Adrenal gland (tissue), 5 donors: Measurements from ENCODE around the gene LPP.

Experiments used
- CTCF ChIP-seq, 6 experiments: fragments of 450-650 bp in 4 of 6; fragments of 200-600 bp in 2 of 6; sonication (generic) in 1 of 6; IDR thresholded peaks; 1 replicate in 5 of 6; 2 replicates in 1 of 6; pipeline versions ENCODE4 v1.5.1 to v1.8.0; 2016 to 2021; ENCODE audit warnings: antibody characterized with exemption in 6 of 6, mild to moderate bottlenecking in 2 of 6, moderate library complexity in 1 of 6
- POLR2A ChIP-seq, 2 donors: fragments of 450-650 bp; IDR thresholded peaks; one replicate each; pipeline ENCODE4 v1.6.1; 2017; ENCODE audit warnings: antibody characterized with exemption in 2 of 2, mild to moderate bottlenecking in 2 of 2, moderate library complexity in 1 of 2
- donor health status: DM: no; HTN: no; CAD: no.

- TF ChIP-seq CTCF (IDR thresholded peaks at IDR 0.05) = no peak
- no peak for TF ChIP-seq POLR2A (IDR thresholded peaks at IDR 0.05)
Observed at GRCh38 chr3:188700501-188700900, 546.5 kb downstream of the LPP start.
